OCI-LY7 (cell line): ENCODE data around the gene MT1A.

ENCODE experiments used
- CTCF ChIP-seq: fragments of 200-600 bp; sonication (generic); conservative IDR thresholded peaks from 2 replicates; pipeline ENCODE4 v1.5.1; 2014; ENCODE audit warnings: mild to moderate bottlenecking, antibody characterized with exemption, low read length, moderate library complexity, mixed read lengths
- EZH2phosphoT487 ChIP-seq: fragments of 200-600 bp; sonication (generic); IDR thresholded peaks from 2 replicates; pipeline ENCODE4 v1.6.1; 2018; ENCODE audit warnings: low read depth, borderline replicate concordance, mild to moderate bottlenecking, mixed run types, antibody characterized with exemption, low read length, moderate library complexity, mixed read lengths

- TF ChIP-seq CTCF (no peak), EZH2phosphoT487 (no peak)
Observed at GRCh38 chr16:56628486-56629350, 9.7 kb upstream of the MT1A start.
